WTC11 (cell line): Measurements from ENCODE around the gene EEFSEC. TPM values are rescaled to one million over a fixed set of nuclear protein-coding genes. Genes with fewer than 3 reads are reported as not detected.
A peak's percentile ranks its signal among the peaks of the same experiment; 100 is the strongest.

Source experiments
- ATAC-seq: fragments of 200-7000 bp; cut with Tn5 transposase; 2 replicates; pipeline ENCODE4 v1.10.0; 2021; ENCODE audit warnings: mild to moderate bottlenecking, moderate library complexity
- CTCF ChIA-PET: fragments of 300-600 bp; sonication (Branson Sonifier 250); formaldehyde crosslinking; loops from one replicate; lab custom pipeline; 2021; ENCODE audit warnings: antibody characterized with exemption; lab: Charles Lee
- POLR2A ChIA-PET: fragments of 350-600 bp; sonication (Branson Sonifier 250); formaldehyde crosslinking; loops from one replicate; lab custom pipeline; 2021; ENCODE audit warnings: antibody characterized with exemption; lab: Charles Lee
- DNase-seq: peaks from one replicate; pipeline ENCODE4 v3.0.0; 2021; ENCODE audit warnings: low spot score
- H3K27ac Mint-ChIP-seq: 2 replicates; pipeline ENCODE4 v1.8.0; 2021; ENCODE audit warnings: mixed read lengths
- H3K27me3 Mint-ChIP-seq: 2 replicates; pipeline ENCODE4 v1.8.0; 2021; ENCODE audit warnings: low read depth, mild to moderate bottlenecking, moderate library complexity, mixed read lengths
- H3K36me3 Mint-ChIP-seq: 2 replicates; pipeline ENCODE4 v1.8.0; 2021; ENCODE audit warnings: mixed read lengths
- H3K4me1 Mint-ChIP-seq: 2 replicates; pipeline ENCODE4 v1.8.0; 2022; ENCODE audit warnings: mixed read lengths
- H3K4me3 Mint-ChIP-seq: 2 replicates; pipeline ENCODE4 v1.8.0; 2021; ENCODE audit warnings: mild to moderate bottlenecking, moderate library complexity, mixed read lengths
- H3K9me3 Mint-ChIP-seq: 2 replicates; pipeline ENCODE4 v1.8.0; 2021; ENCODE audit warnings: mixed read lengths
- EMX1 ChIP-seq: fragments of 250-450 bp; sonication (Bioruptor Pico); IDR thresholded peaks from 2 replicates; pipeline ENCODE4 v1.8.0; 2021; ENCODE audit warnings: mild to moderate bottlenecking
- FOXP1 ChIP-seq: sonication (generic); formaldehyde crosslinking; IDR thresholded peaks from 2 replicates; pipeline ENCODE4 v1.8.0; 2022; ENCODE audit warnings: missing genetic modification reagents, mild to moderate bottlenecking, moderate library complexity, borderline replicate concordance
- GABPB1 ChIP-seq: sonication (generic); formaldehyde crosslinking; IDR thresholded peaks from 2 replicates; pipeline ENCODE4 v1.8.1; 2023; ENCODE audit warnings: mild to moderate bottlenecking, missing genetic modification reagents
- GRHL2 ChIP-seq: fragments of 250-450 bp; sonication (Bioruptor Pico); IDR thresholded peaks from 2 replicates; pipeline ENCODE4 v1.8.0; 2022; ENCODE audit warnings: mild to moderate bottlenecking, moderate library complexity; ENCODE audit not compliant: insufficient replicate concordance, severe bottlenecking
- JUN ChIP-seq: sonication (generic); formaldehyde crosslinking; IDR thresholded peaks from 2 replicates; pipeline ENCODE4 v1.8.0; 2023; ENCODE audit warnings: mild to moderate bottlenecking, missing genetic modification reagents
- MXD4 ChIP-seq: fragments of 250-450 bp; sonication (Bioruptor Pico); IDR thresholded peaks from 2 replicates; pipeline ENCODE4 v1.8.0; 2021; ENCODE audit warnings: mild to moderate bottlenecking, moderate library complexity, borderline replicate concordance
- NFE2L1 ChIP-seq: sonication (generic); formaldehyde crosslinking; IDR thresholded peaks from 2 replicates; pipeline ENCODE4 v1.8.1; 2023; ENCODE audit warnings: missing genetic modification reagents
- NR2C2 ChIP-seq: sonication (generic); formaldehyde crosslinking; IDR thresholded peaks from 2 replicates; pipeline ENCODE4 v1.8.0; 2022; ENCODE audit warnings: mild to moderate bottlenecking, missing genetic modification reagents
- NR3C1 ChIP-seq: sonication (generic); formaldehyde crosslinking; conservative IDR thresholded peaks from 2 replicates; pipeline ENCODE4 v1.8.1; 2023; ENCODE audit warnings: low read depth, mild to moderate bottlenecking, missing genetic modification reagents
- PRRX2 ChIP-seq: fragments of 250-450 bp; sonication (Bioruptor Pico); IDR thresholded peaks from 2 replicates; pipeline ENCODE4 v1.8.0; 2021; ENCODE audit warnings: mild to moderate bottlenecking
- SMAD4 ChIP-seq: sonication (generic); formaldehyde crosslinking; IDR thresholded peaks from 2 replicates; pipeline ENCODE4 v1.8.0; 2022; ENCODE audit warnings: mild to moderate bottlenecking, missing genetic modification reagents
- SOX15 ChIP-seq: fragments of 250-450 bp; sonication (Bioruptor Pico); IDR thresholded peaks from 2 replicates; pipeline ENCODE4 v1.9.0; 2021; ENCODE audit warnings: mild to moderate bottlenecking
- TCF7 ChIP-seq: sonication (generic); formaldehyde crosslinking; IDR thresholded peaks from 2 replicates; pipeline ENCODE4 v1.8.0; 2022; ENCODE audit warnings: mild to moderate bottlenecking, low read depth, missing genetic modification reagents, moderate library complexity
- TEAD1 ChIP-seq: sonication (generic); formaldehyde crosslinking; IDR thresholded peaks from 2 replicates; pipeline ENCODE4 v1.8.0; 2022; ENCODE audit warnings: mild to moderate bottlenecking, missing genetic modification reagents
- ZNF138 ChIP-seq: sonication (generic); formaldehyde crosslinking; conservative IDR thresholded peaks from 2 replicates; pipeline ENCODE4 v1.8.1; 2022; ENCODE audit warnings: mild to moderate bottlenecking, moderate library complexity, missing genetic modification reagents
- ZNF671 ChIP-seq: fragments of 250-450 bp; sonication (Bioruptor Pico); IDR thresholded peaks from 2 replicates; pipeline ENCODE4 v1.8.0; 2021; ENCODE audit warnings: mild to moderate bottlenecking
- total RNA-seq: library from RNA; stranded (reverse); gene quantifications from 3 replicates; pipeline ENCODE4 v1.2.3, GENCODE V29; 2021
- TF ChIP-seq, protein P1 (sequence below): sonication (generic); formaldehyde crosslinking; IDR thresholded peaks from 2 replicates; pipeline ENCODE4 v1.8.1; 2023; ENCODE audit warnings: mild to moderate bottlenecking, moderate library complexity, missing genetic modification reagents
- TF ChIP-seq, protein P2 (sequence below): sonication (generic); formaldehyde crosslinking; IDR thresholded peaks from 2 replicates; pipeline ENCODE4 v1.8.1; 2023; ENCODE audit warnings: mild to moderate bottlenecking, missing genetic modification reagents, moderate library complexity

The EEFSEC gene
- total RNA-seq, 1 experiment from 2014 or later = 13.7 TPM

DNA sequence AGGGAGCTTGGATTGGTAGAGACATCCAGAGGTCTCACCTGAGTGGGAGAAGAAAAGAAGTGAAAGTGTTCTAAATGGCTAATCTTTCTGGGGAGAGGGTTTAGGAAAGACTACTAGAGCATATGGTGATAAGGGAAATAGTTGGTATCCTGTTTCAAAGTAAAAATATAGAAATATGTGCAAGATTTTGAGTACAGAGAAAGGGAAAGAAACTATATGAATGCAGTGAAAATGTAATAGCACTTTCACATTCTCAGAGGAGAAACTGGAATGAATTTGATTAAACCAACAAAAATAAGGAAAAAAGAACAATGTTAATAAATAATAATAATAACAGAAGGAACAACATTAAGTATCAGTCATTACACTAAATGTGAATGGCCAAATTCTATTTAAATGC lies 194.0 kb downstream of the EEFSEC start:
- no peaks in the 10 kb centered on the region for H3K9me3 Mint-ChIP-seq
- no peak for ATAC-seq
- peaks cover 31% of the 10 kb centered on the region for H3K4me1 Mint-ChIP-seq
- TF ChIP-seq NFE2L1 (CRISPR knock-in tag) = no peak
- no peak for TF ChIP-seq GRHL2 (CRISPR knock-in tag)
- TF ChIP-seq TCF7 (CRISPR knock-in tag) = no peak
- TF ChIP-seq NR3C1 = no peak
- no peaks in the 10 kb centered on the region for H3K27me3 Mint-ChIP-seq
- H3K4me3 Mint-ChIP-seq = no peak overlapping the region
- H3K27ac Mint-ChIP-seq = no peak overlapping the region
- no peaks in the 10 kb centered on the region for H3K36me3 Mint-ChIP-seq
- DNase-seq = no peak
- ChIA-PET POLR2A (no interaction called here), CTCF (interaction anchor here (1.4 kb wide), 1 partner anchor 121 kb away, joined by 3 read pairs; no protein-coding TSS in a partner anchor)

DNA sequence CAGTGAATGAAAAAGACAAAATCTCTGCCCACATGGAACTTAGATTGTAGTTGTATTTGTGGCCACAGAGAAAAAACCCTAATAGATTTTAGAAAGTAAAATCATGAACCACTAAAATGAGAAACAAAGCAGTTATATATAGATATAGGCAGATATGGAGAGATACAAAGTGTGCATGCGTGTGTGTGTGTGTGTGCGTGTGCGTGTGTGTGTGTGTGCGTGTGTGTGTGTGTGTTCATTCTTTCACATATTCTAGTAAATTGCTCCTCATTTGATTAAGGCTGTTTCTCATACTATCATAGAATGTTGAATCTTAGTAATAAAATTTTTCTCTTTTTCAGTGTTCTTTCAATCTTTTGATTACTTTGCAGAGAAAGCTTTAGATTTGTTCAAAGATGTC lies 194.8 kb downstream of the EEFSEC start:
- Mint-ChIP-seq H3K9me3 (no peaks in the 10 kb centered on the region), H3K27me3 (no peaks in the 10 kb centered on the region), H3K4me3 (no peak overlapping the region), H3K4me1 (peaks cover 31% of the 10 kb centered on the region), H3K27ac (no peak overlapping the region), H3K36me3 (no peaks in the 10 kb centered on the region)
- ChIA-PET POLR2A (no interaction called here), CTCF (interaction anchor here (1.4 kb wide), 1 partner anchor 91 kb away, joined by 5 read pairs; no protein-coding TSS in a partner anchor)
- TF ChIP-seq GABPB1 (CRISPR knock-in tag) (no peak), MXD4 (CRISPR knock-in tag) (no peak), SOX15 (no peak), FOXP1 (CRISPR knock-in tag) (no peak), NFE2L1 (CRISPR knock-in tag) (no peak), PRRX2 (no peak), EMX1 (no peak), TEAD1 (no peak), NR2C2 (CRISPR knock-in tag) (no peak), JUN (CRISPR knock-in tag) (no peak), TCF7 (CRISPR knock-in tag) (no peak), SMAD4 (CRISPR knock-in tag) (no peak)
- TF ChIP-seq, protein P1, sequence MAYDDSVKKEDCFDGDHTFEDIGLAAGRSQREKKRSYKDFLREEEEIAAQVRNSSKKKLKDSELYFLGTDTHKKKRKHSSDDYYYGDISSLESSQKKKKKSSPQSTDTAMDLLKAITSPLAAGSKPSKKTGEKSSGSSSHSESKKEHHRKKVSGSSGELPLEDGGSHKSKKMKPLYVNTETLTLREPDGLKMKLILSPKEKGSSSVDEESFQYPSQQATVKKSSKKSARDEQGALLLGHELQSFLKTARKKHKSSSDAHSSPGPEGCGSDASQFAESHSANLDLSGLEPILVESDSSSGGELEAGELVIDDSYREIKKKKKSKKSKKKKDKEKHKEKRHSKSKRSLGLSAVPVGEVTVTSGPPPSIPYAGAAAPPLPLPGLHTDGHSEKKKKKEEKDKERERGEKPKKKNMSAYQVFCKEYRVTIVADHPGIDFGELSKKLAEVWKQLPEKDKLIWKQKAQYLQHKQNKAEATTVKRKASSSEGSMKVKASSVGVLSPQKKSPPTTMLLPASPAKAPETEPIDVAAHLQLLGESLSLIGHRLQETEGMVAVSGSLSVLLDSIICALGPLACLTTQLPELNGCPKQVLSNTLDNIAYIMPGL (CRISPR knock-in tag) = no peak
- TF ChIP-seq, protein P2, sequence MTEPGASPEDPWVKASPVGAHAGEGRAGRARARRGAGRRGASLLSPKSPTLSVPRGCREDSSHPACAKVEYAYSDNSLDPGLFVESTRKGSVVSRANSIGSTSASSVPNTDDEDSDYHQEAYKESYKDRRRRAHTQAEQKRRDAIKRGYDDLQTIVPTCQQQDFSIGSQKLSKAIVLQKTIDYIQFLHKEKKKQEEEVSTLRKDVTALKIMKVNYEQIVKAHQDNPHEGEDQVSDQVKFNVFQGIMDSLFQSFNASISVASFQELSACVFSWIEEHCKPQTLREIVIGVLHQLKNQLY (CRISPR knock-in tag) = no peak
- ATAC-seq = no peak
- no peak for DNase-seq

DNA sequence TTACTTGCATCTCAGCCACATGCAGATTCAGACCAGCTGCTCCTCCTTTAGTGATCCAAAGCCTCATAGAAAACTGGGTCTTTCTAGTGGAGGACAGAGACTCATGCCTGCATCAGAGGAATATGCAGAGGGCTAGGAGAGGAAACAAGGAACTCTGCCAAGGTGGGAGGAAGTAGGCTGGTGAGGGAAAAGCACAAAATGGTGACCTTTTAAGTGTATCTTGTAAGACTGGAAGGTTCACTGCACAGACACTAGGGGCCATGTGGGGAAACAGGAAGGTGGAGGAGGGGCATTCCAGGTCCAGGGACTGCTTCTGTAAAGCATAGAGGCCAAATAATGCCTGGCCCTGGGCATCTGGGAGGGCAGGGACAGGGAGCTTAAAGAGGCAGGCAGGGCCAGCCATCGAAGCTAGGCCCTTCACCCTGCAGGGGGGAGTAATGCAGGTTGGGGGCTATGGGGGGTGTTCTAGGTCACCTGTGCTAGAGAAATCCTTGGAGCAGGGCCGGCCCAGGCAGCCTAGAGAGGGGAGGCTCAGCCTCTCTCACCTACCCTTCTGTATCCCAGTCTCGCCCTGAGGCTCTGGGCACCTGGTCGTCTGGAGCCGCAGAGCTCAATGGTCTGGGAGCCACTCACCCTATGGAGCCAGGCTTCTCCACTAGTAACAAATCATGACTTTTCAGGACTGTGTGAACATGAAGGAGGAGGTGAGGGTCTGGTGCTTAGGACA lies 195.7 kb downstream of the EEFSEC start:
- POLR2A ChIA-PET = no interaction called here
- DNase-seq (no peak), ATAC-seq (peak; percentile 82)
- no peak for TF ChIP-seq ZNF671 (CRISPR knock-in tag)
- 0 out of 2 replicates have a peak, but pooled peaks have one; percentile 39 for TF ChIP-seq ZNF138
- peaks cover 25% of the 10 kb centered on the region for H3K4me1 Mint-ChIP-seq
- no peaks in the 10 kb centered on the region for H3K27me3 Mint-ChIP-seq
- CTCF ChIA-PET = interaction anchor here (1.0 to 1.4 kb wide), 4 partner anchors 11 to 148 kb away, joined by 3 to 5 read pairs (median 4); no protein-coding TSS in a partner anchor
- H3K27ac Mint-ChIP-seq = peak overlapping the region; percentile 90
- H3K4me3 Mint-ChIP-seq = no peak overlapping the region
- H3K9me3 Mint-ChIP-seq = no peaks in the 10 kb centered on the region
- H3K36me3 Mint-ChIP-seq = no peaks in the 10 kb centered on the region; the same call in 1 of the 2 replicates
